Measurements from ENCODE around the gene FAM120B. TPM values are rescaled to one million over a fixed set of nuclear protein-coding genes. Genes with fewer than 3 reads are reported as not detected.

Gene FAM120B
- total RNA-seq, 3 donors from 2014 or later (not counting 1 experiment from before 2014, with no cell fraction given), result 37.8 to 55.6 (median 39.9) TPM

GRCh38 chr6:170360476-170360875 is 53.9 kb downstream of the FAM120B start:
- Mint-ChIP-seq H3K36me3 (no peaks in the 10 kb centered on the region), H3K9me3 (no peaks in the 10 kb centered on the region), H3K4me3 (no peak overlapping the region), H3K27ac (no peak overlapping the region), H3K27me3 (ENCODE audit: low read depth in 2 of 2) (no peaks in the 10 kb centered on the region), H3K4me1 (peaks cover 13 to 20% of the 10 kb centered on the region in 2 donors)
- Histone ChIP-seq H3K9me3 (ENCODE audit: control insufficient read depth, insufficient read depth, low read length) (no peaks in the 10 kb centered on the region), H3K27ac (ENCODE audit: low read length) (no peak overlapping the region), H3K4me3 (ENCODE audit: low read length) (no peak overlapping the region), H3K4me1 (ENCODE audit: control insufficient read depth, insufficient read depth, low read length) (no peaks in the 10 kb centered on the region), H3K36me3 (ENCODE audit: control insufficient read depth, insufficient read depth, low read length) (peaks cover 45% of the 10 kb centered on the region), H3K27me3 (ENCODE audit: control insufficient read depth, insufficient read depth, low read length) (no peaks in the 10 kb centered on the region)
- 94% methylated on average over 4 of the region's 5 CpGs for WGBS (ENCODE audit: insufficient coverage)
- DNase-seq (no peak), ATAC-seq (no peak)
- no peak for TF ChIP-seq CTCF (IDR thresholded peaks at IDR 0.05)
- intact Hi-C loops (cut with micrococcal nuclease), result no loop called here

GRCh38 chr6:170361335-170361734 is 54.8 kb downstream of the FAM120B start:
- Mint-ChIP-seq H3K4me1 (peaks cover 19 to 20% of the 10 kb centered on the region in 2 donors), H3K4me3 (no peak overlapping the region)

GRCh38 chr6:170362121-170362520 is 55.6 kb downstream of the FAM120B start:
- Mint-ChIP-seq H3K4me3 (no peak overlapping the region), H3K9me3 (no peaks in the 10 kb centered on the region), H3K4me1 (peaks cover 19 to 21% of the 10 kb centered on the region in 2 donors), H3K27ac (no peak overlapping the region), H3K36me3 (no peaks in the 10 kb centered on the region), H3K27me3 (ENCODE audit: low read depth in 2 of 2) (no peaks in the 10 kb centered on the region)
- TF ChIP-seq CTCF (IDR thresholded peaks at IDR 0.05), result no peak
- 100% methylated on average over 1 of the region's 1 CpG for WGBS (ENCODE audit: insufficient coverage)
- H3K27me3 ChIP-seq (ENCODE audit: control insufficient read depth, insufficient read depth, low read length), result no peaks in the 10 kb centered on the region
- intact Hi-C loops (cut with micrococcal nuclease), result no loop called here
- H3K9me3 ChIP-seq (ENCODE audit: control insufficient read depth, insufficient read depth, low read length), result no peaks in the 10 kb centered on the region
- H3K27ac ChIP-seq (ENCODE audit: low read length), result no peak overlapping the region
- H3K36me3 ChIP-seq (ENCODE audit: control insufficient read depth, insufficient read depth, low read length), result peaks cover 47% of the 10 kb centered on the region
- no peak for ATAC-seq
- H3K4me1 ChIP-seq (ENCODE audit: control insufficient read depth, insufficient read depth, low read length), result no peaks in the 10 kb centered on the region
- no peak overlapping the region for H3K4me3 ChIP-seq (ENCODE audit: low read length)
- DNase-seq, result no peak

More at GRCh38 chr6:170361335-170361734, 54.8 kb downstream of the FAM120B start:
- TF ChIP-seq CTCF (IDR thresholded peaks at IDR 0.05), result no peak
- ATAC-seq (no peak), DNase-seq (no peak)
- Histone ChIP-seq H3K36me3 (ENCODE audit: control insufficient read depth, insufficient read depth, low read length) (peaks cover 47% of the 10 kb centered on the region), H3K27ac (ENCODE audit: low read length) (no peak overlapping the region), H3K4me3 (ENCODE audit: low read length) (no peak overlapping the region), H3K27me3 (ENCODE audit: control insufficient read depth, insufficient read depth, low read length) (no peaks in the 10 kb centered on the region), H3K9me3 (ENCODE audit: control insufficient read depth, insufficient read depth, low read length) (no peaks in the 10 kb centered on the region), H3K4me1 (ENCODE audit: control insufficient read depth, insufficient read depth, low read length) (no peaks in the 10 kb centered on the region)
- H3K27ac Mint-ChIP-seq, result no peak overlapping the region
- H3K27me3 Mint-ChIP-seq (ENCODE audit: low read depth in 2 of 2), result no peaks in the 10 kb centered on the region
- 79% methylated on average over 3 of the region's 3 CpGs for WGBS (ENCODE audit: insufficient coverage)
- H3K36me3 Mint-ChIP-seq, result no peaks in the 10 kb centered on the region
- intact Hi-C loops (cut with micrococcal nuclease), result no loop called here
- H3K9me3 Mint-ChIP-seq, result no peaks in the 10 kb centered on the region

GRCh38 chr6:170363255-170363654 is 56.7 kb downstream of the FAM120B start:
- no peaks in the 10 kb centered on the region for H3K9me3 ChIP-seq (ENCODE audit: control insufficient read depth, insufficient read depth, low read length)
- no peak overlapping the region for H3K27ac ChIP-seq (ENCODE audit: low read length)
- H3K4me1 Mint-ChIP-seq, result peaks cover 20 to 22% of the 10 kb centered on the region in 2 donors
- no peaks in the 10 kb centered on the region for H3K4me1 ChIP-seq (ENCODE audit: control insufficient read depth, insufficient read depth, low read length)
- H3K4me3 Mint-ChIP-seq, result no peak overlapping the region
- no peaks in the 10 kb centered on the region for H3K36me3 Mint-ChIP-seq
- H3K27me3 ChIP-seq (ENCODE audit: control insufficient read depth, insufficient read depth, low read length), result no peaks in the 10 kb centered on the region
- H3K36me3 ChIP-seq (ENCODE audit: control insufficient read depth, insufficient read depth, low read length), result peaks cover 40% of the 10 kb centered on the region
- no peaks in the 10 kb centered on the region for H3K9me3 Mint-ChIP-seq
- ATAC-seq (no peak), DNase-seq (no peak)
- peak overlapping the region in 1 of 2 donors; percentile 36 for H3K27ac Mint-ChIP-seq
- H3K27me3 Mint-ChIP-seq (ENCODE audit: low read depth in 2 of 2), result no peaks in the 10 kb centered on the region
- no peak for TF ChIP-seq CTCF (IDR thresholded peaks at IDR 0.05)
- 96% methylated on average over 5 of the region's 5 CpGs for WGBS (ENCODE audit: insufficient coverage)
- intact Hi-C loops (cut with micrococcal nuclease), result no loop called here
- no peak overlapping the region for H3K4me3 ChIP-seq (ENCODE audit: low read length)

All from natural killer cell (primary cell).